Suprapubic skin (tissue), 4 donors: ENCODE results near the gene EFTUD2. TPM values are rescaled to one million over a fixed set of nuclear protein-coding genes. Genes with fewer than 3 reads are reported as not detected.
A peak's percentile ranks its signal among the peaks of the same experiment; 100 is the strongest.

ENCODE experiments used
- DNase-seq, 2 donors: peaks; one replicate each; pipeline ENCODE4 v3.0.0-alpha.2; 2019; ENCODE audit warnings: low spot score in 2 of 2
- H3K27ac ChIP-seq: fragments of 200-600 bp; sonication (generic); one replicate; pipeline ENCODE4 v1.5.1; 2019
- H3K27me3 ChIP-seq: fragments of 200-600 bp; sonication (generic); one replicate; pipeline ENCODE4 v1.5.1; 2019
- H3K36me3 ChIP-seq: fragments of 200-600 bp; sonication (generic); one replicate; pipeline ENCODE4 v1.5.1; 2019
- H3K4me1 ChIP-seq: fragments of 200-600 bp; sonication (generic); one replicate; pipeline ENCODE4 v1.5.1; 2019
- H3K4me3 ChIP-seq: fragments of 200-600 bp; sonication (generic); one replicate; pipeline ENCODE4 v1.5.1; 2019; ENCODE audit warnings: mild to moderate bottlenecking
- H3K9me3 ChIP-seq: fragments of 200-600 bp; sonication (generic); one replicate; pipeline ENCODE4 v1.5.1; 2019
- EP300 ChIP-seq: sonication (generic); formaldehyde crosslinking; IDR thresholded peaks from one replicate; pipeline ENCODE4 v1.6.1; 2017; ENCODE audit warnings: antibody characterized with exemption
- POLR2A ChIP-seq, 2 donors: fragments of 450-650 bp; IDR thresholded peaks; one replicate each; pipeline ENCODE4 v1.6.1; 2017; ENCODE audit warnings: antibody characterized with exemption in 2 of 2, mild to moderate bottlenecking in 2 of 2, moderate library complexity in 2 of 2
- POLR2AphosphoS5 ChIP-seq, 3 donors: sonication (generic); formaldehyde crosslinking; IDR thresholded peaks; one replicate each; pipeline ENCODE4 v1.6.1; 2017; ENCODE audit warnings: antibody characterized with exemption in 3 of 3
- WGBS: methylation state at CpG from one replicate; pipeline ENCODE4 v1.1.5; 2018; 5-methylcytosine and 5-hydroxymethylcytosine counted together
- total RNA-seq, 4 donors: library from RNA; depleted of rRNA; stranded (reverse); fragments of >200 nt; gene quantifications; one replicate each; pipeline ENCODE4 v1.1.0, GENCODE V29; 2016
- TF ChIP-seq, protein P1 (sequence below), 2 donors: fragments of 200-600 bp in 1 of 2; fragments of 450-650 bp in 1 of 2; sonication (generic) in 1 of 2; IDR thresholded peaks; one replicate each; pipeline ENCODE4 v1.5.1; 2016 to 2019; ENCODE audit warnings: antibody characterized with exemption in 2 of 2, mild to moderate bottlenecking in 1 of 2, moderate library complexity in 1 of 2

The EFTUD2 gene
- total RNA-seq, 4 donors from 2014 or later: 46.6 to 114 (median 94.7) TPM

- TF ChIP-seq, protein P1, sequence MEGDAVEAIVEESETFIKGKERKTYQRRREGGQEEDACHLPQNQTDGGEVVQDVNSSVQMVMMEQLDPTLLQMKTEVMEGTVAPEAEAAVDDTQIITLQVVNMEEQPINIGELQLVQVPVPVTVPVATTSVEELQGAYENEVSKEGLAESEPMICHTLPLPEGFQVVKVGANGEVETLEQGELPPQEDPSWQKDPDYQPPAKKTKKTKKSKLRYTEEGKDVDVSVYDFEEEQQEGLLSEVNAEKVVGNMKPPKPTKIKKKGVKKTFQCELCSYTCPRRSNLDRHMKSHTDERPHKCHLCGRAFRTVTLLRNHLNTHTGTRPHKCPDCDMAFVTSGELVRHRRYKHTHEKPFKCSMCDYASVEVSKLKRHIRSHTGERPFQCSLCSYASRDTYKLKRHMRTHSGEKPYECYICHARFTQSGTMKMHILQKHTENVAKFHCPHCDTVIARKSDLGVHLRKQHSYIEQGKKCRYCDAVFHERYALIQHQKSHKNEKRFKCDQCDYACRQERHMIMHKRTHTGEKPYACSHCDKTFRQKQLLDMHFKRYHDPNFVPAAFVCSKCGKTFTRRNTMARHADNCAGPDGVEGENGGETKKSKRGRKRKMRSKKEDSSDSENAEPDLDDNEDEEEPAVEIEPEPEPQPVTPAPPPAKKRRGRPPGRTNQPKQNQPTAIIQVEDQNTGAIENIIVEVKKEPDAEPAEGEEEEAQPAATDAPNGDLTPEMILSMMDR (IDR thresholded peaks at IDR 0.05): no peak
- TF ChIP-seq POLR2A (IDR thresholded peaks at IDR 0.05) (no peak), POLR2AphosphoS5 (IDR thresholded peaks at IDR 0.05) (no peak), EP300 (no peak)
- no peak for DNase-seq
- no peak overlapping the region for H3K27ac ChIP-seq
These were observed 14.9 kb upstream of the EFTUD2 start for GRCh38 chr17:44914148-44914547.

DNA sequence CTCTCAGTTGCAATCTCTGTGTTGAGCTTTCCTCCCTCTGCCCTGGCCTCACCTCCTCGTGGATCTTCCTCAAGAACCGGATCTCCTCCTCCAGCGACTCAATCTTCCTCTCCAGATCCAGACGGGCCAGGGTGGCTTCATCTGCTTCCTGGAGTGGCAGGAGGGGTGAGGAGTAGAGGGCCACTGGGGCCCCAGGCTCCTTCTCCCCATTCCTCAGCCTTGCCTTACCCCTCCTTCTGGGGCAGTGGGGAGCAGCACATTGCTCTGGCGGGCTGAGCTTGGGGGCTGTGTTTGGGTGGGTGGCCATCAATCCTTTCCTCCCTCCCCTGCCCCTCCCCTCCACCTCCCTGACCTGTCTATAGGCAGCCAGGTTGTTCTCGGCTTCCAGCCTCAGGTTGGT is 14.4 kb upstream of the EFTUD2 start:
- no peak for DNase-seq
- 58% methylated on average over 6 of the region's 6 CpGs for WGBS
- H3K9me3 ChIP-seq: no peaks in the 10 kb centered on the region
- H3K27ac ChIP-seq: no peak overlapping the region
- peaks cover 23% of the 10 kb centered on the region for H3K27me3 ChIP-seq
- peaks cover 32% of the 10 kb centered on the region for H3K4me1 ChIP-seq
- no peaks in the 10 kb centered on the region for H3K36me3 ChIP-seq
- no peak overlapping the region for H3K4me3 ChIP-seq
- no peak for TF ChIP-seq EP300
- TF ChIP-seq POLR2AphosphoS5 (IDR thresholded peaks at IDR 0.05): no peak
- TF ChIP-seq, protein P1 (IDR thresholded peaks at IDR 0.05): no peak
- no peak for TF ChIP-seq POLR2A (IDR thresholded peaks at IDR 0.05)

More at GRCh38 chr17:44914148-44914547, 14.9 kb upstream of the EFTUD2 start:
- WGBS: 91% methylated on average over 4 of the region's 4 CpGs
- Histone ChIP-seq H3K4me1 (peaks cover 32% of the 10 kb centered on the region), H3K27me3 (peaks cover 23% of the 10 kb centered on the region), H3K9me3 (no peaks in the 10 kb centered on the region), H3K4me3 (no peak overlapping the region), H3K36me3 (no peaks in the 10 kb centered on the region)

- Histone ChIP-seq H3K27me3 (peaks cover 23% of the 10 kb centered on the region), H3K9me3 (no peaks in the 10 kb centered on the region), H3K27ac (no peak overlapping the region), H3K4me3 (no peak overlapping the region), H3K36me3 (no peaks in the 10 kb centered on the region), H3K4me1 (peaks cover 28% of the 10 kb centered on the region)
- DNase-seq: no peak
- TF ChIP-seq, protein P1 (IDR thresholded peaks at IDR 0.05): no peak
- no peak for TF ChIP-seq EP300
- TF ChIP-seq POLR2AphosphoS5 (IDR thresholded peaks at IDR 0.05): no peak
- no peak for TF ChIP-seq POLR2A (IDR thresholded peaks at IDR 0.05)
- WGBS: 90% methylated on average over 9 of the region's 14 CpGs
These were observed 13.7 kb upstream of the EFTUD2 start for GRCh38 chr17:44912763-44913544.

DNA sequence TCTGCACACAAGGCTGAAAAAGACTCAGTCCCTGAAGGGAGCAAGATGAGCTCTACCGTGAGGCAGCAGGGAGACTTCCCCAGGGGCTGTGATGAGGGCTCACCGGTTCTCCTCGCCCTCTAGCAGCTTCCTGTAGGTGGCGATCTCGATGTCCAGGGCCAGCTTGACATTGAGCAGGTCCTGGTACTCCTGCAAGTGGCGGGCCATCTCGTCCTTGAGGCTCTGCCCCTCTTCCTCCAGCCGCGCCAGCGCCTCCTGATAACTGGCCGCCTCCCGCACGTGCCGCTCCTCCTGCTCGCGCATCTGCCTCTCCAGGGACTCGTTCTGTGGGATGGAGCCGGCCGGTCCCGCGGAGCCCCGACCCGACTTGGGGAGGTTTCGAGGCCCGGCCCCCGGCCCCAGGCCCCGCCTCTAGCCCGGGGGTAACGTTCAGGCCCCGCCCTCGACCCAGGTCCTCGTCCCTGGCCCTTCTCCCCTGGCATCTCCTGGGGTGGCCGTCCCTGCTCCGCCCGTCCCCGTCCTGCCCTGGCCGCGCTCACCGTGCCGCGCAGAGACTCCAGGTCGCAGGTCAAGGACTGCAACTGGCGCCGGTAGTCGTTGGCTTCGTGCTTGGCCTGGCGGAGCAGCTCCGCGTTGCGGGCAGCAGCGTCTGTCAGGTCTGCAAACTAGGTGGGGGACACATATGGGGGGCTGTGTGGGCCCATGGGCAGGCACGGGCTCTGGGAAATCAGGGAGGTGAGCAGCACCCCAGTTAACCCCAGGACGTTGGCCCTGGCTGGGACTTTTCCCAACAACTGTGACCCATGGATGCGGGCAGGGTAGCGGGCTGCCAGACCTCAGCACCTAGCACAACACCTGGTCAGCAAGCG is 12.1 kb upstream of the EFTUD2 start:
- Histone ChIP-seq H3K27me3 (peaks cover 23% of the 10 kb centered on the region), H3K36me3 (no peaks in the 10 kb centered on the region), H3K4me1 (peaks cover 12% of the 10 kb centered on the region), H3K9me3 (no peaks in the 10 kb centered on the region), H3K4me3 (peak overlapping the region; percentile 19), H3K27ac (no peak overlapping the region)
- WGBS: 21% methylated on average over 32 of the region's 56 CpGs
- DNase-seq: no peak
- TF ChIP-seq, protein P1 (IDR thresholded peaks at IDR 0.05): peak in 1 of 2 donors; percentile 31
- TF ChIP-seq POLR2AphosphoS5 (IDR thresholded peaks at IDR 0.05): no peak
